ENCODE results near the gene RPL13. TPM values are rescaled to one million over a fixed set of nuclear protein-coding genes. Genes with fewer than 3 reads are reported as not detected.

Gene RPL13
- total RNA-seq, 1 donor from 2014 or later = 2,070 TPM

- no peaks in the 10 kb centered on the region for H3K9me3 Mint-ChIP-seq (ENCODE audit: unreplicated experiment)
- H3K36me3 Mint-ChIP-seq (ENCODE audit: low read depth, unreplicated experiment) = no peaks in the 10 kb centered on the region
- DNase-seq (ENCODE audit: low spot score) = no peak
- peaks cover 12% of the 10 kb centered on the region for H3K27me3 Mint-ChIP-seq (ENCODE audit: unreplicated experiment)
- H3K4me3 Mint-ChIP-seq (ENCODE audit: unreplicated experiment) = peak overlapping the region; percentile 58
- H3K4me1 Mint-ChIP-seq (ENCODE audit: unreplicated experiment) = peaks cover 21% of the 10 kb centered on the region
- peak overlapping the region; percentile 54 for H3K27ac Mint-ChIP-seq (ENCODE audit: unreplicated experiment)
- TF ChIP-seq, protein P1, sequence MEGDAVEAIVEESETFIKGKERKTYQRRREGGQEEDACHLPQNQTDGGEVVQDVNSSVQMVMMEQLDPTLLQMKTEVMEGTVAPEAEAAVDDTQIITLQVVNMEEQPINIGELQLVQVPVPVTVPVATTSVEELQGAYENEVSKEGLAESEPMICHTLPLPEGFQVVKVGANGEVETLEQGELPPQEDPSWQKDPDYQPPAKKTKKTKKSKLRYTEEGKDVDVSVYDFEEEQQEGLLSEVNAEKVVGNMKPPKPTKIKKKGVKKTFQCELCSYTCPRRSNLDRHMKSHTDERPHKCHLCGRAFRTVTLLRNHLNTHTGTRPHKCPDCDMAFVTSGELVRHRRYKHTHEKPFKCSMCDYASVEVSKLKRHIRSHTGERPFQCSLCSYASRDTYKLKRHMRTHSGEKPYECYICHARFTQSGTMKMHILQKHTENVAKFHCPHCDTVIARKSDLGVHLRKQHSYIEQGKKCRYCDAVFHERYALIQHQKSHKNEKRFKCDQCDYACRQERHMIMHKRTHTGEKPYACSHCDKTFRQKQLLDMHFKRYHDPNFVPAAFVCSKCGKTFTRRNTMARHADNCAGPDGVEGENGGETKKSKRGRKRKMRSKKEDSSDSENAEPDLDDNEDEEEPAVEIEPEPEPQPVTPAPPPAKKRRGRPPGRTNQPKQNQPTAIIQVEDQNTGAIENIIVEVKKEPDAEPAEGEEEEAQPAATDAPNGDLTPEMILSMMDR (IDR thresholded peaks at IDR 0.05; ENCODE audit: unreplicated experiment) = no peak
Measured at GRCh38 chr16:89573826-89574680, 13.6 kb downstream of the RPL13 start.

DNA sequence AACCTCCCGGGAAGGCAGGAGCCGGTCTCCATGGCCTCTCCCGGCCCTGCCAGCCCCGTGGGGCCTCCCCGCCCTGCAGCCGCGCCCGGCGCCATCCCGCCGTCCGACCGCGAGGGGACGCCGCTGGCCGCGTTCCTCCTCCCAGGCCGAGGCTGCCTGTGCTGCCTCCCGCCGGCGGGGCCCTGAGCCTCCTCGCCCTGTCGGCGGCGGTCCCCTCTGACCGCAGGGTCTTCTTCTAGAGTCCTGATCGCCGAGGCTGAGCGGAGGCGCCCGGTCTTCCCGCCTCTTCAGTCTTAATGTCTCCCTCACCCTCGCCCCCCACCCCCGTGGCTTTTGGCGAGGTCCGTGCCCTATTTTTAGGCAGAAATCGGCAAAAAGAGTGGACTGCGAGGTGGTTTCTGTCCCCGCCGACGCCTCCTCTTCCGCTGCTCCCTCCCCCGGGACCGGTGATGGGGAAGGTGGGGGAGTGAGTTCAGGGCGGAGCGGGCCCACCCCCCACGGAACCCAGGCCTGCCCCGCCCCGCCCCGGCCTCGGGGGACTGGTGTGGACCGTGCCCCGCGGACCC, 14.3 kb downstream of the RPL13 start:
- peak; percentile 93 for DNase-seq (ENCODE audit: low spot score)
- Mint-ChIP-seq H3K9me3 (ENCODE audit: unreplicated experiment) (no peaks in the 10 kb centered on the region), H3K27ac (ENCODE audit: unreplicated experiment) (no peak overlapping the region), H3K27me3 (ENCODE audit: unreplicated experiment) (peaks cover 12% of the 10 kb centered on the region), H3K4me1 (ENCODE audit: unreplicated experiment) (peaks cover 21% of the 10 kb centered on the region), H3K4me3 (ENCODE audit: unreplicated experiment) (no peak overlapping the region), H3K36me3 (ENCODE audit: low read depth, unreplicated experiment) (no peaks in the 10 kb centered on the region)
- TF ChIP-seq, protein P1 (IDR thresholded peaks at IDR 0.05; ENCODE audit: unreplicated experiment) = peak; percentile 63

GRCh38 chr16:89575247-89576152, 15.0 kb downstream of the RPL13 start, which contains the start of gene CPNE7:
TSS of gene CPNE7 (plus strand) at chr16:89575758. CDS start at chr16:89575898, 140 bp downstream.
- no peak within 1 kb of the TSS for H3K4me3 Mint-ChIP-seq (ENCODE audit: unreplicated experiment)
- H3K27me3 Mint-ChIP-seq (ENCODE audit: unreplicated experiment) = peaks cover 12% of the 10 kb centered on the region
- no peak within 1 kb of the TSS for H3K27ac Mint-ChIP-seq (ENCODE audit: unreplicated experiment)
- H3K36me3 Mint-ChIP-seq (ENCODE audit: low read depth, unreplicated experiment) = no peaks in the 10 kb centered on the region
- DNase-seq (ENCODE audit: low spot score) = no peak
- TF ChIP-seq, protein P1 (IDR thresholded peaks at IDR 0.05; ENCODE audit: unreplicated experiment) = no peak
- no peaks in the 10 kb centered on the region for H3K9me3 Mint-ChIP-seq (ENCODE audit: unreplicated experiment)
- H3K4me1 Mint-ChIP-seq (ENCODE audit: unreplicated experiment) = peaks cover 21% of the 10 kb centered on the region

DNA sequence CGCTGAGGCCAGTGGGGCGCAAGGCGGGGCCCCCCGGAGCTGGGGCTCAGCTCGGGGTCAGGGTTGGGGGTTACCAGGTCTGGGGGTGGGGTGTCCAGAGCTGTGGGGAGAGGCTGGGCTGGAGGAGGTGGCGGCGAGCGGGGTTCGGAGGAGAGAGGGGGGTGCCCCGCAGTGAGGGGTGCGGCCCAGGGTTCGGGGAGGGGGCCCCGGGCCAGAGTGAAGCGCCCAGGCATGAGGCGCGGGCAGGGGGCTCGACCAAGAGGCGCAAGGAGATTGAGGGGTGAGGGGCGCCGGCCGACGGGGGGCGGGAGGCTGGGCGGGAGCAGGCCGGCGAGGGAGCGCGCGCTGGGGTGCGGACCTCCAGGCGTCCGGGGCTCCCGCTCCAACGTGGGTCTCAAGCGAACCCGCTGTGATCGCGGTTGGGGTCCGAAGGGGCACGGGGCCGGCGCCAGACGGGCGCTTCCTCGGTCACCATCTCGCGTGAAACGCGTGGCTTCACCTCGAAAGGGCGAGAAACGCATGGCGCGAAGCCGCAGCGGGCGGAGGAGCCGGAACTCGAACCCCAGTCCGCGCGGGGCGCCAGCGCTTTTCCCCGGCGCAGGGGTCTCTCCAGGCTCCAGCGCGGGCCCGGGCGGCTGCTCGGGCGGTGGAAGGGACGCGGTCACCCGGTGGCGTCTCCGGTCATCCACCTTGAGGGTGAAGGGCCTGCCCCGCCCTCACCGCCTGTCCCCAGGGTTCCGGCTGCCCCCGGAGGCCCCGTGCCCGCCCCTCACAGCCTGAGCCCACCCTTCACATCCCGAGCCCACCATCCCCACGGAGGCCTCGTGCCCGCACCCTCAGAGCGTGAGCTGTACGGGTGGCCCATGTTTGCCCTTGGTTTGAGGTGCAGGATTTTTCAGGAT, 15.9 kb downstream of the RPL13 start:
- TF ChIP-seq, protein P1 (IDR thresholded peaks at IDR 0.05; ENCODE audit: unreplicated experiment) = no peak
- H3K27ac Mint-ChIP-seq (ENCODE audit: unreplicated experiment) = no peak overlapping the region
- H3K36me3 Mint-ChIP-seq (ENCODE audit: low read depth, unreplicated experiment) = no peaks in the 10 kb centered on the region
- no peak overlapping the region for H3K4me3 Mint-ChIP-seq (ENCODE audit: unreplicated experiment)
- no peaks in the 10 kb centered on the region for H3K9me3 Mint-ChIP-seq (ENCODE audit: unreplicated experiment)
- H3K4me1 Mint-ChIP-seq (ENCODE audit: unreplicated experiment) = peaks cover 21% of the 10 kb centered on the region
- no peak for DNase-seq (ENCODE audit: low spot score)
- H3K27me3 Mint-ChIP-seq (ENCODE audit: unreplicated experiment) = peaks cover 12% of the 10 kb centered on the region
